OCI-LY3 (cell line): ENCODE data around the gene MALAT1.

Source experiments
- EZH2phosphoT487 ChIP-seq: fragments of 200-600 bp; shearing (Covaris generic); IDR thresholded peaks from 2 replicates; pipeline ENCODE4 v1.6.1; 2018; ENCODE audit warnings: antibody characterized with exemption, mixed run types, low read depth
- TF ChIP-seq, protein P1 (sequence below): fragments of 200-600, 300-600 bp; sonication (generic); IDR thresholded peaks from 2 replicates; pipeline ENCODE4 v1.5.1; 2014; ENCODE audit warnings: antibody characterized with exemption, low read length, low read depth

DNA sequence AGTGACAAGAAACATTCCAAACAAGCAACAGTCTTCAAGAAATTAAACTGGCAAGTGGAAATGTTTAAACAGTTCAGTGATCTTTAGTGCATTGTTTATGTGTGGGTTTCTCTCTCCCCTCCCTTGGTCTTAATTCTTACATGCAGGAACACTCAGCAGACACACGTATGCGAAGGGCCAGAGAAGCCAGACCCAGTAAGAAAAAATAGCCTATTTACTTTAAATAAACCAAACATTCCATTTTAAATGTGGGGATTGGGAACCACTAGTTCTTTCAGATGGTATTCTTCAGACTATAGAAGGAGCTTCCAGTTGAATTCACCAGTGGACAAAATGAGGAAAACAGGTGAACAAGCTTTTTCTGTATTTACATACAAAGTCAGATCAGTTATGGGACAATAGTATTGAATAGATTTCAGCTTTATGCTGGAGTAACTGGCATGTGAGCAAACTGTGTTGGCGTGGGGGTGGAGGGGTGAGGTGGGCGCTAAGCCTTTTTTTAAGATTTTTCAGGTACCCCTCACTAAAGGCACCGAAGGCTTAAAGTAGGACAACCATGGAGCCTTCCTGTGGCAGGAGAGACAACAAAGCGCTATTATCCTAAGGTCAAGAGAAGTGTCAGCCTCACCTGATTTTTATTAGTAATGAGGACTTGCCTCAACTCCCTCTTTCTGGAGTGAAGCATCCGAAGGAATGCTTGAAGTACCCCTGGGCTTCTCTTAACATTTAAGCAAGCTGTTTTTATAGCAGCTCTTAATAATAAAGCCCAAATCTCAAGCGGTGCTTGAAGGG is 6.0 kb downstream of the MALAT1 start:
- TF ChIP-seq, protein P1, sequence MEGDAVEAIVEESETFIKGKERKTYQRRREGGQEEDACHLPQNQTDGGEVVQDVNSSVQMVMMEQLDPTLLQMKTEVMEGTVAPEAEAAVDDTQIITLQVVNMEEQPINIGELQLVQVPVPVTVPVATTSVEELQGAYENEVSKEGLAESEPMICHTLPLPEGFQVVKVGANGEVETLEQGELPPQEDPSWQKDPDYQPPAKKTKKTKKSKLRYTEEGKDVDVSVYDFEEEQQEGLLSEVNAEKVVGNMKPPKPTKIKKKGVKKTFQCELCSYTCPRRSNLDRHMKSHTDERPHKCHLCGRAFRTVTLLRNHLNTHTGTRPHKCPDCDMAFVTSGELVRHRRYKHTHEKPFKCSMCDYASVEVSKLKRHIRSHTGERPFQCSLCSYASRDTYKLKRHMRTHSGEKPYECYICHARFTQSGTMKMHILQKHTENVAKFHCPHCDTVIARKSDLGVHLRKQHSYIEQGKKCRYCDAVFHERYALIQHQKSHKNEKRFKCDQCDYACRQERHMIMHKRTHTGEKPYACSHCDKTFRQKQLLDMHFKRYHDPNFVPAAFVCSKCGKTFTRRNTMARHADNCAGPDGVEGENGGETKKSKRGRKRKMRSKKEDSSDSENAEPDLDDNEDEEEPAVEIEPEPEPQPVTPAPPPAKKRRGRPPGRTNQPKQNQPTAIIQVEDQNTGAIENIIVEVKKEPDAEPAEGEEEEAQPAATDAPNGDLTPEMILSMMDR: no peak
- TF ChIP-seq EZH2phosphoT487: no peak
